ENCODE data around the gene RNFT2.
"Not testable (repeated sequence)": the region's sequence is repeated elsewhere in the genome, so short reads cannot be mapped to it uniquely, and the experiment has no call there.

RNFT2 gene

DNA sequence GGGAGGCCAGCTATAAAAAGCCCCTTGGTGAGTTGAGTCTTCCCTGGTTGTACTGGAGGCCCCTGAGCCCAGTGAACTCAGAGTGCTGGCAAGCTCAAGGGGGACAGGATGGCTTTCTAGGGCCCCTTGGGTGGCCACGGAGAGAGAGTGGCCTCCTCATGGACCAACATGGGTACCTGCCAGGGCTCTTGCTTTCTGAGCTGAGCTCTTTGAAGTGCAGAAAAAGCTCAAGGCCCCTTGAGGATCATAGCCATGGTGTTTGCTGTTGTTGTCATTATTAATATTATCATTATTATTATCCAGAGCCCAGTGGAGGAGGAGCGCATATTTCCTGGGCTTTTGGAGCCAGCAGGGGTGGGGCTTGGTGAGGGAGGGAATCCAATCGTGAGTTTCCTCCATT, 6.7 kb downstream of the RNFT2 start:
- DNase-seq (ENCODE audit: low read depth), result no peak
- no peak overlapping the region for H3K4me3 ChIP-seq (ENCODE audit: low read length)
- TF ChIP-seq, protein P1, sequence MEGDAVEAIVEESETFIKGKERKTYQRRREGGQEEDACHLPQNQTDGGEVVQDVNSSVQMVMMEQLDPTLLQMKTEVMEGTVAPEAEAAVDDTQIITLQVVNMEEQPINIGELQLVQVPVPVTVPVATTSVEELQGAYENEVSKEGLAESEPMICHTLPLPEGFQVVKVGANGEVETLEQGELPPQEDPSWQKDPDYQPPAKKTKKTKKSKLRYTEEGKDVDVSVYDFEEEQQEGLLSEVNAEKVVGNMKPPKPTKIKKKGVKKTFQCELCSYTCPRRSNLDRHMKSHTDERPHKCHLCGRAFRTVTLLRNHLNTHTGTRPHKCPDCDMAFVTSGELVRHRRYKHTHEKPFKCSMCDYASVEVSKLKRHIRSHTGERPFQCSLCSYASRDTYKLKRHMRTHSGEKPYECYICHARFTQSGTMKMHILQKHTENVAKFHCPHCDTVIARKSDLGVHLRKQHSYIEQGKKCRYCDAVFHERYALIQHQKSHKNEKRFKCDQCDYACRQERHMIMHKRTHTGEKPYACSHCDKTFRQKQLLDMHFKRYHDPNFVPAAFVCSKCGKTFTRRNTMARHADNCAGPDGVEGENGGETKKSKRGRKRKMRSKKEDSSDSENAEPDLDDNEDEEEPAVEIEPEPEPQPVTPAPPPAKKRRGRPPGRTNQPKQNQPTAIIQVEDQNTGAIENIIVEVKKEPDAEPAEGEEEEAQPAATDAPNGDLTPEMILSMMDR (conservative IDR thresholded peaks at IDR 0.05; ENCODE audit: low read depth, low read length), result no peak

DNA sequence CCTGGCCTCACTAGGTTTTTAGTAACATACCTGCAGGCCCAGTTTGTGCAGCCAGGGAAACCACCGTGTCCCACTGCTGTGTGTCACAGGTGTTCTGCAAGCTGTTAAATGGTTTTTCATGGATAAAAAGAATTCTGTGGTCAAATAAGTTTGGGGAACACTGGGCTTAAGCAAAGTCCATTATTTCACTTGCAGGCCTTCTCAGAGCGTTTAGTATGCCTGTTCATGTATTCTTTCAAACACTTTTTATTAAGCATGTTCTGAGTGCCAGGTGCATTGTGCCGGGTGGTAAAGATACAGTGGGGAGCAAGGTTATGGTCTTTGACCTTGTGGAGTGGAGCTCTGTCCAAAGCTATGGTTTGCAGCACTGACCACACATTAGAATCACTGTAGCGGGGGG, 7.4 kb downstream of the RNFT2 start:
- no peak overlapping the region for H3K4me3 ChIP-seq (ENCODE audit: low read length)
- DNase-seq (ENCODE audit: low read depth), result no peak
- TF ChIP-seq, protein P1 (conservative IDR thresholded peaks at IDR 0.05; ENCODE audit: low read depth, low read length), result no peak

DNA sequence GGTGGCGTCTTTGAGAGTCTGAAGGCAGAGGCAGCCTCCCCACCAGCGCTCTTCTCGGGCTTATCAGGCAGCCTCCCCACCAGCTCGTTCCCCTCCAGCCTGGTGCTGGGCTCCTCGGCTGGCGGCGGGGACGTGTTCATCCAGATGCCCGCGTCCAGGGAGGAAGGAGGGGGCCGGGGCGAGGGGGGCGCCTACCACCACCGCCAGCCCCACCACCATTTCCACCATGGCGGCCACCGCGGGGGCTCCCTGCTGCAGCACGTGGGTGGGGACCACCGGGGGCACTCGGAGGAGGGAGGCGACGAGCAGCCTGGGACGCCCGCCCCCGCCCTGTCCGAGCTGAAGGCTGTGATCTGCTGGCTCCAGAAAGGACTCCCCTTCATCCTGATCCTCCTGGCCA, 11.8 kb downstream of the RNFT2 start:
- no peak for DNase-seq (ENCODE audit: low read depth)
- TF ChIP-seq, protein P1 (conservative IDR thresholded peaks at IDR 0.05; ENCODE audit: low read depth, low read length), result no peak
- H3K4me3 ChIP-seq (ENCODE audit: low read length), result no peak overlapping the region

DNA sequence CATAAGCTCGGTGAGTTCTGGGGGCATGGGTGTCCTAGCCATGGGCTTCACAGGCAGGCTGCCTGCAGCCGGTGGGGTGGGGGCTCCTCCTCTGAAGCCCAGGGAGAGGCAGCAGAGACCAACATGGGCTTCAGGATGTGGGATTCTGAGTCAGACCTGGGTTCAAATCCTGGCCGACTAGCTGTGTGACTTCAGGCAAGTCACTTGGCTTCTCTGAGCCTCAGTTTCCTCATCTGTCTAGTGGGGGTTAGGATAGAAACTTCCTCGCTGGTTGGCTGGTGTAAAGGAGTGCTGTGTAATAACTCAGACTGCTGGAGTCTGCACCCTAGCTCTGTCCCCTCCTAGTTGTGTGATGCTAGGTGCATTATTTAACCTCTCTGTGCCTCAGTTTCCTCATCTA, 12.2 kb downstream of the RNFT2 start:
- H3K4me3 ChIP-seq (ENCODE audit: low read length), result no peak overlapping the region
- TF ChIP-seq, protein P1 (conservative IDR thresholded peaks at IDR 0.05; ENCODE audit: low read depth, low read length), result no peak
- DNase-seq (ENCODE audit: low read depth), result no peak

DNA sequence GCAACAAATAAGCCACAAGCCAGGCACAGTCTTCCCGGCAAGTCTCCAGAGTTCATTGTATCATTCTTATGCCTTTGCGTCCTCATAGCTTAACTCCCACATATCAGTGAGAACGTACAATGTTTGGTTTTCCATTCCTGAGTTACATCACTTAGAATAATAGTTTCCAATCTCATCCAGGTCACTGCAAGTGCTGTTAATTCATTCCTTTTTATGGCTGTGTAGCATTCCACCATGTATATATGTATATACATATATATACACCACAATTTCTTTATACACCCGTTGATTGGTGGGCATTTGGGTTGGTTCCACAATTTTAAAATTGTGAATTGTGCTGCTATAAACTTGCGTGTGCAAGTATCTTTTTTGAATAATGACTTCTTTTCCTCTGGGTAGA, 16.0 kb downstream of the RNFT2 start:
- not testable (repeated sequence) for H3K4me3 ChIP-seq (ENCODE audit: low read length); DNase-seq (ENCODE audit: low read depth)

DNA sequence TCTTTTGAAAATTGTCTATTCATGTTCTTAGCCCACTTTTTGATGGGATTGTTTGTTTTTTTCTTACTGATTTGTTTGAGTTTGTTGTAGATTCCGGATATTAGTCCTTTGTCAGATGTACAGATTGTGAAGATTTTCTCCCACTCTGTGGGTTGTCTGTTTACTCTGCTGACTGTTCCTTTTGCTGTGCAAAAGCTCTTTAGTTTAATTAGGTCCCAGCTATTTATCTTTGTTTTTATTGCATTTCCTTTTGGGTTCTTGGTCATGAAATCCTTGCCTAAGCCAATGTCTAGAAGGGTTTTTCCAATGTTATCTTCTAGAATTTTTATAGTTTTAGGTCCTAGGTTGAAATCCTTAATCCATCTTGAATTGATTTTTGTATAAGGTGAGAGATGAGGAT, 16.7 kb downstream of the RNFT2 start:
- DNase-seq (ENCODE audit: low read depth); H3K4me3 ChIP-seq (ENCODE audit: low read length): not testable (repeated sequence)

DNA sequence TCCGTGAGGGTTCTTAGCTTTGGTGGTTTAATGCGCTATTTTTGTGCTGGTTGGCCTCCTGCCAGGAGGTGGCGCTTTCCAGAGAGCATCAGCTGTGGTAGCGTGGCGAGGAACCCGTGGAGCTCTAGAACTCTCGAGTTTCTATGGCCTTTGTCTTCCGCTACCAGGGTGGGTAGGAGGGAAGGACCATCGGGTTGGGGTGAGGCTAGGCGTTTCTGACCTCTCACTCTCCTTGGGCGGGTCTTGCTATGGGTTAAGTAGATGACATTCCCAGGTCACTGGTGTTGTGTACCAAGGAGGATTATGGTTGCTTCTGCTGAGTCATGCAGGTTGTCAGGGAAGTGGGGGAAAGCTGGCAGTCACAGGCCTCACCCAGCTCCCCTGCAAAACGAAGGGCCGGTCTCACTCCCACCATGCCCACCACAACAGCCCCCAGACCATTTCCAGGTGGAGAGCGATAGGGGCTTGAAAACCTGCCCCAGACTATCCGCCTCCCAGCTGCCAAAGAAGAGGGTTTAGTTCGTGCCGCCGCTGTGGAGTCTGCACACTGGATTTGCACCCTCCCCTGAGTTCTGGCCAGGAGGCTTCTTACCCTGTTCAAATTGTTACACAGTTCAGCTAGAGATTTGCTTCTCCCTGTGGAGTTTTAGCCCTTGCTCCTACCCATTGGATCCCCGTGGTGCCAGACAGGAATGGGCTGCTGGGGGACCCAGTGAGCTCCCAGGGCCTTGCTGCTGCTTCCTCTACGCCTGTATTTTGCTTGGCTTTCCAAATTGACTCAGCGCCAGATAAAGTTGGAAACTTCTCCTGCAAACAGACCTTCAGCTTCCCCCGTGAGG, 21.9 kb downstream of the RNFT2 start:
- TF ChIP-seq, protein P1 (conservative IDR thresholded peaks at IDR 0.05; ENCODE audit: low read depth, low read length), result no peak
- H3K4me3 ChIP-seq (ENCODE audit: low read length), result no peak overlapping the region
- DNase-seq (ENCODE audit: low read depth), result no peak

DNA sequence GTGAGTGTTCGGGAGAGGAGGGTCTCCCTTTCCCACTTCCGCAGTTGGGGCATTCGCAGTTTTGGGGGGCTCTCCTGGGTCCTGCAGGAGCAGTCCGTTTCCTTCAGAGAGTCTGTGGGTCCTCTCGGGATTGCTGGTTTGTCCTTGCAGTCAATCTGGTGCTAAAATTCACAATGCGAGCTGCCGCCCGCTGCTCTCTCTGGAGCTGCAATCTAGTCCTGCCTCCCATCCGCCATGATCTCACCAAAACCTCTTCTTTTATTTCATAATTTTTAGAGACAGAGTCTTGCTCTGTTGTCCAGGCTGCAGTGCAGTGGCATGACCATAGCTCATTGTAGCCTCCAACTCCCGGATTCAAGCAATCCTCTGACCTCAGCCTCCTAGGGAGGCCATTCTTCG, 22.5 kb downstream of the RNFT2 start:
- H3K4me3 ChIP-seq (ENCODE audit: low read length), result no peak overlapping the region
- DNase-seq (ENCODE audit: low read depth), result no peak
- TF ChIP-seq, protein P1 (conservative IDR thresholded peaks at IDR 0.05; ENCODE audit: low read depth, low read length), result no peak

All from retinal pigment epithelial cell (primary cell).